ENCODE results near the gene OR8D4. TPM values are rescaled to one million over a fixed set of nuclear protein-coding genes. Genes with fewer than 3 reads are reported as not detected.
"Not testable (repeated sequence)": the region's sequence is repeated elsewhere in the genome, so short reads cannot be mapped to it uniquely, and the experiment has no call there.

Gene OR8D4
- total RNA-seq, result 10 to 100 TPM in 1 of 2 donors, 1 to 10 TPM in 1; 1.6 to 13.2 TPM

DNA sequence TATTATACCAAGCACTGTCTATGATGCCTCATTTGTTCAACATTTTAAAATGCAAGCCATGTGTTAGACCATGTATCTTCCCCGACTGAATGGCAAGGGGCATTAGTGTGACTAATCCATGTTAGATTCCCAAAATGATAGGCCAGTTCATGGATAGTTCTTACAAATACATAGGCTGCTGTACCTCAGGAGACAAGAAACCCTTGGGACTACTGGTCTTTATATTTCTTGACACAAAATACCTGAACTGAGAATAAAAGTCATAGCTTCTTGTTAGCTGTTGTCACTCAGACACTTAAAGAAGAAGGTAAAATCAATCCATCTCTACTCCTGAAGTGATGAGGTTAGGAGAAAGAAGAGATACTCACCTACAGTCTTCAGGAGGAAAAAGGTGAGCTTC, at the start of gene OR8D4:
OR8D4 (plus strand) TSS at position 301 of the 400 bp plus-strand sequence. CDS start 4,265 bp downstream, outside the sequence.
- Histone ChIP-seq H3K27me3 (no peaks in the 10 kb centered on the region), H3K9me3 (no peaks in the 10 kb centered on the region), H3K36me3 (replicated peaks in 1 of 2; ENCODE audit: insufficient read depth in 1 of 2, low read depth in 2 of 2) (no peaks in the 10 kb centered on the region), H3K4me1 (peaks cover 28% of the 10 kb centered on the region), H3K27ac (no peak within 1 kb of the TSS), H3K4me3 (no peak within 1 kb of the TSS)
- ATAC-seq (no peak), DNase-seq (no peak)
- no peak for TF ChIP-seq CTCF (IDR thresholded peaks at IDR 0.05)
- TF ChIP-seq POLR2A (IDR thresholded peaks at IDR 0.05), result no peak
- intact Hi-C loops (cut with DNase I), result no loop called here
- 85 to 92% methylated on average over 1 of the region's 1 CpG for WGBS, 2 donors

- no peak overlapping the region for H3K27ac ChIP-seq
These were observed 49.6 kb upstream of the OR8D4 start for GRCh38 chr11:123852321-123852720.

GRCh38 chr11:123853038-123853437, 48.9 kb upstream of the OR8D4 start:
- no peak for ATAC-seq
- Histone ChIP-seq H3K9me3 (peaks cover 0 to 5% (median 0%) of the 10 kb centered on the region in 3 donors), H3K4me3 (no peak overlapping the region), H3K27ac (no peak overlapping the region), H3K36me3 (replicated peaks in 1 of 2; ENCODE audit: insufficient read depth in 1 of 2, low read depth in 2 of 2) (no peaks in the 10 kb centered on the region), H3K27me3 (no peaks in the 10 kb centered on the region), H3K4me1 (no peaks in the 10 kb centered on the region)
- no peak for DNase-seq
- intact Hi-C loops (cut with DNase I), result no loop called here
- TF ChIP-seq CTCF (IDR thresholded peaks at IDR 0.05) (no peak), POLR2A (IDR thresholded peaks at IDR 0.05) (no peak)
- 98% methylated on average over 2 of the region's 2 CpGs for WGBS, 2 donors

More at GRCh38 chr11:123852321-123852720, 49.6 kb upstream of the OR8D4 start:
- peaks cover 0 to 5% (median 0%) of the 10 kb centered on the region in 3 donors for H3K9me3 ChIP-seq
- DNase-seq (no peak), ATAC-seq (no peak)
- TF ChIP-seq POLR2A (IDR thresholded peaks at IDR 0.05) (no peak), CTCF (IDR thresholded peaks at IDR 0.05) (no peak)
- intact Hi-C loops (cut with DNase I), result no loop called here
- H3K36me3 ChIP-seq (replicated peaks in 1 of 2; ENCODE audit: insufficient read depth in 1 of 2, low read depth in 2 of 2), result no peaks in the 10 kb centered on the region
- no peaks in the 10 kb centered on the region for H3K27me3 ChIP-seq
- no peaks in the 10 kb centered on the region for H3K4me1 ChIP-seq
- no peak overlapping the region for H3K4me3 ChIP-seq

GRCh38 chr11:123856444-123856843, 45.5 kb upstream of the OR8D4 start:
- no peaks in the 10 kb centered on the region for H3K27me3 ChIP-seq
- no peak overlapping the region for H3K4me3 ChIP-seq
- peaks cover 0 to 5% (median 0%) of the 10 kb centered on the region in 3 donors for H3K9me3 ChIP-seq
- H3K36me3 ChIP-seq (replicated peaks in 1 of 2; ENCODE audit: insufficient read depth in 1 of 2, low read depth in 2 of 2), result no peaks in the 10 kb centered on the region
- H3K4me1 ChIP-seq, result no peaks in the 10 kb centered on the region
- no peak overlapping the region for H3K27ac ChIP-seq
- TF ChIP-seq POLR2A (IDR thresholded peaks at IDR 0.05), result no peak
- TF ChIP-seq CTCF (IDR thresholded peaks at IDR 0.05), result no peak
- DNase-seq, result no peak
- 92 to 96% methylated on average over 2 of the region's 2 CpGs for WGBS, 2 donors
- intact Hi-C loops (cut with DNase I), result no loop called here
- no peak for ATAC-seq

DNA sequence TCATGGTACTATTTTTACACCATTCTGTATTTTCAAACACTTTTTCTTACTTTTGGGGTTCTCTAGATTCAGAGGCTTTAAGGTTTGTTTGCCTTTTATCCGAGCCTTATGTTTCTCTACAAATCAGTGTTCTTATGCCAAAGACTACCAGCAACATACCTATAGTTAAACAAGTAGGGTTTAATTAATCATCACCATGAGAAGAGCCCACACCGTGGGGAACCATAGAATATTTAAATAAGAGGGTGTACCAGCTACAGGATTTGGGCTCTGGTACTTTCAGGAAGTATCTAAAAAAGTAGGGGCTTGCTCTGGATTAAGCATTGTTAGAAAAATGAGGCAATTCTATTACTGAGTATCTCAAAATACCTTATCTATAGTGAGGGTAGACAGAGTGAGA, 42.2 kb upstream of the OR8D4 start:
- DNase-seq (no peak), ATAC-seq (no peak)
- peaks cover 0 to 5% (median 0%) of the 10 kb centered on the region in 3 donors for H3K9me3 ChIP-seq
- H3K27me3 ChIP-seq, result no peaks in the 10 kb centered on the region
- peaks cover 6% of the 10 kb centered on the region for H3K4me1 ChIP-seq
- WGBS, 2 donors, result 61 to 65% methylated on average over 2 of the region's 2 CpGs
- H3K27ac ChIP-seq, result no peak overlapping the region
- no peaks in the 10 kb centered on the region for H3K36me3 ChIP-seq (replicated peaks in 1 of 2; ENCODE audit: insufficient read depth in 1 of 2, low read depth in 2 of 2)
- intact Hi-C loops (cut with DNase I), result no loop called here
- no peak for TF ChIP-seq POLR2A (IDR thresholded peaks at IDR 0.05)
- no peak for TF ChIP-seq CTCF (IDR thresholded peaks at IDR 0.05)
- H3K4me3 ChIP-seq, result no peak overlapping the region

DNA sequence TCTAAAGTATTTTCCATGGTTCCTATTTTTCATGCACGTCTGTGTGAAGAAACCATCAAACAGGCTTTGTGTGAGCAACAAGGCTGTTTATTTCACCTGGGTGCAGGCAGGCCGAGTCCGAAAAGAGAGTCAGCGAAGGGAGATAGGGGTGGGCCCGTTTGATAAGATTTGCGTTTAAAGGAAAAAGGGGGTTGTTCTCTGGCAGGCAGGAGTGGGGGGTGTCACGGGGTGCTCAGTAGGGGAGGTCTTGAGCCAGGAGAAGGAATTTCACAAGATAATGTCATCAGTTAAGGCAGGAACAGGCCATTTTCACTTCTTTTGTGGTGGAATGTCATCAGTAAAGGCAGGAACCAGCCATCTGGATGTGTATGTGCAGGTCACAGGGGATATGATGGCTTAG, 36.7 kb upstream of the OR8D4 start:
- ATAC-seq; H3K27me3 ChIP-seq; H3K4me3 ChIP-seq; H3K9me3 ChIP-seq; intact Hi-C loops (cut with DNase I); DNase-seq; H3K36me3 ChIP-seq (replicated peaks in 1 of 2; ENCODE audit: insufficient read depth in 1 of 2, low read depth in 2 of 2); H3K27ac ChIP-seq: not testable (repeated sequence)
- peaks cover 19% of the 10 kb centered on the region for H3K4me1 ChIP-seq
- 13 to 24% methylated on average over 7 of the region's 7 CpGs for WGBS, 2 donors

- H3K4me3 ChIP-seq; H3K9me3 ChIP-seq; H3K27me3 ChIP-seq; H3K36me3 ChIP-seq (replicated peaks in 1 of 2; ENCODE audit: insufficient read depth in 1 of 2, low read depth in 2 of 2); ATAC-seq; DNase-seq; intact Hi-C loops (cut with DNase I); H3K27ac ChIP-seq: not testable (repeated sequence)
- H3K4me1 ChIP-seq, result peaks cover 18% of the 10 kb centered on the region
- WGBS, 2 donors, result 88 to 89% methylated on average over 9 of the region's 9 CpGs
These were observed 34.2 kb upstream of the OR8D4 start for GRCh38 chr11:123867795-123868194.

Measured in body of pancreas (tissue), 4 donors.